Stimulated activated CD4-positive, alpha-beta T cell treated with anti-CD3 and anti-CD28 coated beads, Interleukin-12 subunit alpha, Interleukin-12 subunit beta, amount 100 ng/mL, for 24 hours (primary cell): ENCODE data around the gene ASCL1.

Experiments
- DNase-seq, 2 experiments: peaks; one replicate each; pipeline ENCODE4 v3.0.0-alpha.2; 2020; ENCODE audit warnings: low read depth in 2 of 2

ASCL1 gene

DNA sequence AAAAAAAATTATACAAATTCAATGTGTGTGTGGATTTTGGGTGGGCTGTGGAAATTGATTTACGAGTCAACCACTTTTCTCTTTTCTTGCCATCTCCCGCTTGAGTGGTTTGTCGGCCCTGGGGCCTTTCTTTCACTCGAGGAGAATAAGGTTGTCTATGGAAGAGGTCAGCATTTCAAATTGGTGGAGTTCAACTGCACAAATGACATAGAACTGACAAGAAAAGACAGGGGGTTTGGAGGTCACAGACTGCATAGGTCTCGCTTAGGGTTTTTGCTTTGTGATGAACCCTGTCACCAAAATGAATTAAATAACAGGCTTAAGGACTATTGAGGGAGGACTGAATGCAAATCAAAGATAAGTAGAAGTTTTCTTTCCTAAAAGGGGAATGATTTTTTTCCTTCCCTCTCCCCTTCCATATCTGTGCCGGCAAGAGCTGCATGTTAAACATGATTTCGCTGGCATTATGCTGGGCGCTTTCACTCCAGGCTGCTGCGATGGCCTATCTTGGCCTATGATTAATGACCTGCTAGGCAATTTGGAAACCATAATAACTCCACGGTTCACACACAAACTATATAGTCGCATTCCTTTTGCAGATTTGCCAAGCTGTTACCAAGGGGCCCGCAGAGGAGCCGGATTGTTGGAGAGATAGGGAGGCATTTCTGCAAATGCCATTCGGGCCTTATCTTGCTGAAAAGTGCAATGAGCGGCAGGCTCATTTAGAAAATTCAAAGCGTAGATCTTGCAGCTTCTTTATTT lies 20.7 kb downstream of the ASCL1 start:
- no peak for DNase-seq

DNA sequence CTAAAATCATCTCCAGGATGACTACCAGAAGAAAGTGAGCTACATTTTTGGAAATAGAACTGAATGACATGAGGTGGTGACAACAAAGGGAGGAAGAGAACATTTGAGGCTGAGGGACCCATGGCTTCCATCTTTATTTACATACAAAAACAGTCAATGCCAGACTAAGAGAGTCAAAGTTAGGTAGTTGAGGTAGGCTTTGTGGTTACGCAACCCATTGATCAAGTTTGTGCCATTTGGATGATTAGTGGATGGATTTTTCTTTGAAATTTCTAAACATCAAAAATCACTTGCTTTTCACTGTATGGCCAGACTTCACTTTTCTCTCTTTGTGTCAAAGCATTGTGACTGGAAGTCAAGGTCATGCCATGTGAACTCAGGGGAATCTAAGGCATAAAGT lies 22.9 kb downstream of the ASCL1 start:
- DNase-seq: no peak

DNA sequence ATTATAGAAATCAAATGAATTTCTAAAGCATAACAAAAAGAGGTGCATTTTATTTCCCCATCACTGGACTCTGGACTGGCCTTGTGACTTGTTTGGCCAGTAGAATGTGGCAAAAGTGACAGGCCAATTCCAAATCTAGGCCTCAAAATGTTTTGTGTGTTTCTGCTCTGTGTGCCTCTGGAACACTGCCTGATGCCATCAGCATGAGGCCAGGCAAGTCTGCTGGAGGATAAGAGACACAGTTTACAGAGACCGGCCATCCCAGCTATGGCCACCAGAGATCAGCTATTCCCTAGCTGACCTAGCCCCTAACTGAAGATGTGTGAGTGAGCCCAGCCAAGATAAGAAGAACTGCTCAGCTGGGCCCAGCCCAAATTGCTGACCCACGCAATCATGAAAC lies 32.9 kb downstream of the ASCL1 start:
- no peak for DNase-seq

DNA sequence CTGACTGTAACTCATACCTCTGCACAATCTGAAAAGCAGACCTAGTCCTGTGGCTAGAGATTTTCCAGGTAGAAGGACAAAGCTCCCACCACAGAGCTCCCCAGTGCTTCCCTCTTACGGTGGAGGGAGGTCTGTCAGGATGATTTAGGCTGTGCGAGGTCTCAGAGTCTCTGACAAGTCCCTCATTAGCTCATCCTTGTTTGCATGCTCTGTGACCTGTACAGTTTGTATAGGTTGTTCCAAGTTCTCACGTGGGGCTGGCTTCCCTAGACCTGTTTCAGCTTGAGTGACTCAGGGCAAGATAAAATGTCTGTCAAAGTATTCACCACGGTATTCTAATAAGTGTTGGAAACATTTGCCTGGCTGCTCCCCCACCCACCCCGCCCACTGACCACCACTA lies 34.8 kb downstream of the ASCL1 start:
- no peak for DNase-seq

DNA sequence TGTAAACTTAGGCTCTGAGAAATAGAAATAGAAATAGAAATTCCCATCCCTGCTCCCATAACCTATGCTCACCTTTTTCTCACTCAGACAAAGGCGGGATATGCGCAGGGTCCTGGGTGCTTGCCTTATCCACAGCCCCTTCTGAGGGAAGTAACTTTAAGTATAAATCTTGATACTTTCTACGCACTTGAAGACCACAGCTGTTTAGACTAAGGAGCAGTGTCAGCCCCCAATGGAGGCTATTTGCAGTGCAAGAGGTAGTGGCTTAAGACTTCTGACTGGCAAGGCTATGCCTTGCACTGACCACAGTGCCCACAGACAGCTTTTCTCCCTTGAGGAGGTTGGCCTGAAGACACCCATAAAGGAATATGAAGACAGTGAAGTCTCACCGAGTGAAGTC lies 35.2 kb downstream of the ASCL1 start:
- no peak for DNase-seq

- DNase-seq: no peak
These were observed 36.1 kb downstream of the ASCL1 start for GRCh38 chr12:102993537-102993936.

GRCh38 chr12:102995372-102995771 lies 37.9 kb downstream of the ASCL1 start:
- DNase-seq: no peak
